ENCODE results near the gene AGFG2. TPM values are rescaled to one million over a fixed set of nuclear protein-coding genes. Genes with fewer than 3 reads are reported as not detected.

Gene AGFG2
- total and polyA plus RNA-seq, 2 of the 13 experiments (the other 11 are each of a cell fraction or from before 2014, with no cell fraction given), result 125 to 132 TPM

DNA sequence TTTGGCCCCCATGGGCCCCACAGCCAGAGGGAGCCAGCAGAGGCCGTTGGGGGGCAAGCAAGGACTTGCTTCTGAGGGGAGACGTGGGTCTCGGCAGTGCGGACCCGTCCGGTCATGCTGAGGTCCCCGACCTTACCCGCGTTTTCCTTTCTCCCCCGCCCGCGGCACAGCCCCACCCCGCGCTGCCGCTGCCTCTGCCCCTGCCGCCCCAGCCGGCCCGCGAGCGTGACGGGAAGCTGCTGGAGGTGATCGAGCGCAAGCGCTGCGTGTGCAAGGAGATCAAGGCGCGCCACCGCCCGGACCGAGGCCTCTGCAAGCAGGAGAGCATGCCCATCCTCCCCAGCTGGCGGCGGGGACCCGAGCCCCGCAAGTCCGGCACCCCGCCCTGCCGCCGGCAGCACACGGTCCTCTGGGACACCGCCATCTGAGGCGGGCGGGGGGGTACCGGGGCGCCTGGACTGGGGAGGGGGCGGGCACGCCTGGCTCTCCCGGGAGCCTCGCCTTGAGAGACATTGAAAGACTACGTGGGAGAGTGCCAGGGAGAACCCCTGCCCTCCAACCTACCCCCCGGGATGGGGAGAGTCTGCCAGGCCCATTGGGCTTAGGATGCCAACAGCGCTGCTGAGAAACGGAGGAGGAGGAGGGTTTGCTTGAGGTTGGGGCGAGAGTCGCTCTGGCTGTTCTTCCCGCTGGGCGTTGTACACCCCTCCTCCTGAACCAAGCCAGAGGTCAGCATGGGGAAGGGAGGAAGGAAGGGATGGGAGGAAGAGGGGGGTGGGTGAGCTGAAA is 45.3 kb upstream of the AGFG2 start (continued):
- TF ChIP-seq GTF3A (CRISPR knock-in tag; conservative IDR thresholded peaks at IDR 0.05) (no peak), ZNF775 (CRISPR knock-in tag; IDR thresholded peaks at IDR 0.05; ENCODE audit: borderline replicate concordance) (no peak), ZNF660 (CRISPR knock-in tag; IDR thresholded peaks at IDR 0.05; ENCODE audit: borderline replicate concordance, low read depth) (no peak), MED1 (CRISPR knock-in tag; IDR thresholded peaks at IDR 0.05) (peak; percentile 67), RFX3 (CRISPR knock-in tag; IDR thresholded peaks at IDR 0.05) (no peak), KDM3A (CRISPR knock-in tag; IDR thresholded peaks at IDR 0.05; ENCODE audit: low read depth) (peak; percentile 80; the same call in 1 of the 2 replicates), RARG (CRISPR knock-in tag; IDR thresholded peaks at IDR 0.05; ENCODE audit: low read depth) (no peak), MIER3 (CRISPR knock-in tag; IDR thresholded peaks at IDR 0.05; ENCODE audit: borderline replicate concordance) (no peak), ZNF251 (CRISPR knock-in tag; IDR thresholded peaks at IDR 0.05) (no peak), RBFOX2 (IDR thresholded peaks at IDR 0.05; ENCODE audit: low read depth, low read length) (peak; percentile 64), HES4 (CRISPR knock-in tag; IDR thresholded peaks at IDR 0.05; ENCODE audit: borderline replicate concordance) (no peak), RXRA (CRISPR knock-in tag; IDR thresholded peaks at IDR 0.05) (peak; percentile 72), HOXA9 (CRISPR knock-in tag; IDR thresholded peaks at IDR 0.05; ENCODE audit: borderline replicate concordance) (0 out of 2 replicates have a peak, but pooled peaks have one; percentile 26), NFKB2 (CRISPR knock-in tag; IDR thresholded peaks at IDR 0.05; ENCODE audit: borderline replicate concordance) (peak; percentile 62; the same call in 1 of the 2 replicates), SP1 (IDR thresholded peaks at IDR 0.05) (no peak), SP1 (CRISPR knock-in tag; IDR thresholded peaks at IDR 0.05) (0 out of 2 replicates have a peak, but pooled peaks have one; percentile 23)
- TF ChIP-seq, protein P1, sequence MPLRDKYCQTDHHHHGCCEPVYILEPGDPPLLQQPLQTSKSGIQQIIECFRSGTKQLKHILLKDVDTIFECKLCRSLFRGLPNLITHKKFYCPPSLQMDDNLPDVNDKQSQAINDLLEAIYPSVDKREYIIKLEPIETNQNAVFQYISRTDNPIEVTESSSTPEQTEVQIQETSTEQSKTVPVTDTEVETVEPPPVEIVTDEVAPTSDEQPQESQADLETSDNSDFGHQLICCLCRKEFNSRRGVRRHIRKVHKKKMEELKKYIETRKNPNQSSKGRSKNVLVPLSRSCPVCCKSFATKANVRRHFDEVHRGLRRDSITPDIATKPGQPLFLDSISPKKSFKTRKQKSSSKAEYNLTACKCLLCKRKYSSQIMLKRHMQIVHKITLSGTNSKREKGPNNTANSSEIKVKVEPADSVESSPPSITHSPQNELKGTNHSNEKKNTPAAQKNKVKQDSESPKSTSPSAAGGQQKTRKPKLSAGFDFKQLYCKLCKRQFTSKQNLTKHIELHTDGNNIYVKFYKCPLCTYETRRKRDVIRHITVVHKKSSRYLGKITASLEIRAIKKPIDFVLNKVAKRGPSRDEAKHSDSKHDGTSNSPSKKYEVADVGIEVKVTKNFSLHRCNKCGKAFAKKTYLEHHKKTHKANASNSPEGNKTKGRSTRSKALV (CRISPR knock-in tag; IDR thresholded peaks at IDR 0.05), result peak; percentile 73
- TF ChIP-seq, protein P2, sequence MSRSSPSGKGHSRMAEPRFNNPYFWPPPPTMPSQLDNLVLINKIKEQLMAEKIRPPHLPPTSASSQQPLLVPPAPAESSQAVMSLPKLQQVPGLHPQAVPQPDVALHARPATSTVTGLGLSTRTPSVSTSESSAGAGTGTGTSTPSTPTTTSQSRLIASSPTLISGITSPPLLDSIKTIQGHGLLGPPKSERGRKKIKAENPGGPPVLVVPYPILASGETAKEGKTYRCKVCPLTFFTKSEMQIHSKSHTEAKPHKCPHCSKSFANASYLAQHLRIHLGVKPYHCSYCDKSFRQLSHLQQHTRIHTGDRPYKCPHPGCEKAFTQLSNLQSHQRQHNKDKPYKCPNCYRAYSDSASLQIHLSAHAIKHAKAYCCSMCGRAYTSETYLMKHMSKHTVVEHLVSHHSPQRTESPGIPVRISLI (CRISPR knock-in tag; IDR thresholded peaks at IDR 0.05; ENCODE audit: borderline replicate concordance), result 0 out of 2 replicates have a peak, but pooled peaks have one; percentile 11
- TF ChIP-seq, protein P3, sequence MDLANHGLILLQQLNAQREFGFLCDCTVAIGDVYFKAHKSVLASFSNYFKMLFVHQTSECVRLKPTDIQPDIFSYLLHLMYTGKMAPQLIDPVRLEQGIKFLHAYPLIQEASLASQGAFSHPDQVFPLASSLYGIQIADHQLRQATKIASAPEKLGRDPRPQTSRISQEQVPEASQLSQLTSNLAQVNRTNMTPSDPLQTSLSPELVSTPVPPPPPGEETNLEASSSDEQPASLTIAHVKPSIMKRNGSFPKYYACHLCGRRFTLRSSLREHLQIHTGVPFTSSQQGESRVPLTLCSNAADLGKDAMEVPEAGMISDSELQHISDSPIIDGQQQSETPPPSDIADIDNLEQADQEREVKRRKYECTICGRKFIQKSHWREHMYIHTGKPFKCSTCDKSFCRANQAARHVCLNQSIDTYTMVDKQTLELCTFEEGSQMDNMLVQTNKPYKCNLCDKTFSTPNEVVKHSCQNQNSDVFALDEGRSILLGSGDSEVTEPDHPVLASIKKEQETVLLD (CRISPR knock-in tag; IDR thresholded peaks at IDR 0.05; ENCODE audit: low read depth), result peak; percentile 39; the same call in 1 of the 2 replicates
- TF ChIP-seq, protein P4, sequence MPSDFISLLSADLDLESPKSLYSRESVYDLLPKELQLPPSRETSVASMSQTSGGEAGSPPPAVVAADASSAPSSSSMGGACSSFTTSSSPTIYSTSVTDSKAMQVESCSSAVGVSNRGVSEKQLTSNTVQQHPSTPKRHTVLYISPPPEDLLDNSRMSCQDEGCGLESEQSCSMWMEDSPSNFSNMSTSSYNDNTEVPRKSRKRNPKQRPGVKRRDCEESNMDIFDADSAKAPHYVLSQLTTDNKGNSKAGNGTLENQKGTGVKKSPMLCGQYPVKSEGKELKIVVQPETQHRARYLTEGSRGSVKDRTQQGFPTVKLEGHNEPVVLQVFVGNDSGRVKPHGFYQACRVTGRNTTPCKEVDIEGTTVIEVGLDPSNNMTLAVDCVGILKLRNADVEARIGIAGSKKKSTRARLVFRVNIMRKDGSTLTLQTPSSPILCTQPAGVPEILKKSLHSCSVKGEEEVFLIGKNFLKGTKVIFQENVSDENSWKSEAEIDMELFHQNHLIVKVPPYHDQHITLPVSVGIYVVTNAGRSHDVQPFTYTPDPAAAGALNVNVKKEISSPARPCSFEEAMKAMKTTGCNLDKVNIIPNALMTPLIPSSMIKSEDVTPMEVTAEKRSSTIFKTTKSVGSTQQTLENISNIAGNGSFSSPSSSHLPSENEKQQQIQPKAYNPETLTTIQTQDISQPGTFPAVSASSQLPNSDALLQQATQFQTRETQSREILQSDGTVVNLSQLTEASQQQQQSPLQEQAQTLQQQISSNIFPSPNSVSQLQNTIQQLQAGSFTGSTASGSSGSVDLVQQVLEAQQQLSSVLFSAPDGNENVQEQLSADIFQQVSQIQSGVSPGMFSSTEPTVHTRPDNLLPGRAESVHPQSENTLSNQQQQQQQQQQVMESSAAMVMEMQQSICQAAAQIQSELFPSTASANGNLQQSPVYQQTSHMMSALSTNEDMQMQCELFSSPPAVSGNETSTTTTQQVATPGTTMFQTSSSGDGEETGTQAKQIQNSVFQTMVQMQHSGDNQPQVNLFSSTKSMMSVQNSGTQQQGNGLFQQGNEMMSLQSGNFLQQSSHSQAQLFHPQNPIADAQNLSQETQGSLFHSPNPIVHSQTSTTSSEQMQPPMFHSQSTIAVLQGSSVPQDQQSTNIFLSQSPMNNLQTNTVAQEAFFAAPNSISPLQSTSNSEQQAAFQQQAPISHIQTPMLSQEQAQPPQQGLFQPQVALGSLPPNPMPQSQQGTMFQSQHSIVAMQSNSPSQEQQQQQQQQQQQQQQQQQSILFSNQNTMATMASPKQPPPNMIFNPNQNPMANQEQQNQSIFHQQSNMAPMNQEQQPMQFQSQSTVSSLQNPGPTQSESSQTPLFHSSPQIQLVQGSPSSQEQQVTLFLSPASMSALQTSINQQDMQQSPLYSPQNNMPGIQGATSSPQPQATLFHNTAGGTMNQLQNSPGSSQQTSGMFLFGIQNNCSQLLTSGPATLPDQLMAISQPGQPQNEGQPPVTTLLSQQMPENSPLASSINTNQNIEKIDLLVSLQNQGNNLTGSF (CRISPR knock-in tag; IDR thresholded peaks at IDR 0.05), result no peak
